HFFc6 (cell line): ENCODE results near the gene PDZD2. TPM values are rescaled to one million over a fixed set of nuclear protein-coding genes. Genes with fewer than 3 reads are reported as not detected.

Experiments used
- DNase-seq: peaks from one replicate; pipeline ENCODE4 v3.0.0-alpha.2; 2018
- H3K27ac Mint-ChIP-seq: 2 replicates; pipeline ENCODE4 v1.8.0; 2020; ENCODE audit warnings: mild to moderate bottlenecking, mixed read lengths
- H3K27me3 Mint-ChIP-seq: 2 replicates; pipeline ENCODE4 v1.8.0; 2021; ENCODE audit warnings: mild to moderate bottlenecking, moderate library complexity, mixed read lengths; ENCODE audit not compliant: insufficient read depth
- H3K36me3 Mint-ChIP-seq: 2 replicates; pipeline ENCODE4 v1.8.0; 2021; ENCODE audit warnings: low read depth, mixed read lengths
- H3K4me1 Mint-ChIP-seq: 2 replicates; pipeline ENCODE4 v1.8.0; 2020; ENCODE audit warnings: low read depth, mixed read lengths
- H3K4me3 Mint-ChIP-seq: 2 replicates; pipeline ENCODE4 v1.8.0; 2020; ENCODE audit warnings: mild to moderate bottlenecking, moderate library complexity, mixed read lengths
- H3K9me3 Mint-ChIP-seq: 2 replicates; pipeline ENCODE4 v1.8.0; 2020; ENCODE audit warnings: mild to moderate bottlenecking, mixed read lengths
- total RNA-seq, 6 experiments: library from RNA; stranded (reverse); fragmentation: NEBNext Ultra II Directional; extraction: Animal tissue kit (Norgen Biotek cat#: 25700); gene quantifications; 2 replicates in 1 of 6; 3 replicates in 5 of 6; pipeline ENCODE4 v1.2.3, GENCODE V29; 2021
- TF ChIP-seq, protein P1 (sequence below): fragments of 200-600 bp; sonication (generic); IDR thresholded peaks from 2 replicates; pipeline ENCODE4 v1.5.0; 2021; ENCODE audit warnings: antibody characterized with exemption, mild to moderate bottlenecking

Gene PDZD2
- total RNA-seq, 6 experiments from 2014 or later, result 0.02 to 0.12 (median 0.09) TPM

DNA sequence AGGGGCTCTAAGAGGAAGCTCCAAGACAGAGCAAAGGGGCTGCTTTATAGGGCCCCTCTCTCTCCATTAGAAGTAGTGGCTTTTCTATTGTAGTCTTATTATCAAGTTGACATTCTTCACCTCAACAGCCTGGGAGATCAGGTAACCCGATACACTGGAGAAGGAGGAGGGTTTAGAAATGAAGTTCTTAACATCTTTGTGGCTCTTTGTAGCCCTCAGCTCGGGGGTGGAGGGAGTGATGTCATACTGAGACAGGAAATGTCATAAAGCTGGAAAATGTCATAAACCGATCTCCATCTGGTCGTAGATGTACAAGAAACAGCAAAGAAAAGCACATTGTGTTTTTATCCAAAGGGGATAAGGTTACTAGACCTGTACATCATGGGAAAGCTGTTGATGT lies 17.9 kb downstream of the PDZD2 start:
- Mint-ChIP-seq H3K27me3 (peaks cover 33% of the 10 kb centered on the region), H3K4me1 (no peaks in the 10 kb centered on the region), H3K36me3 (no peaks in the 10 kb centered on the region), H3K27ac (no peak overlapping the region), H3K9me3 (no peaks in the 10 kb centered on the region), H3K4me3 (no peak overlapping the region)
- TF ChIP-seq, protein P1, sequence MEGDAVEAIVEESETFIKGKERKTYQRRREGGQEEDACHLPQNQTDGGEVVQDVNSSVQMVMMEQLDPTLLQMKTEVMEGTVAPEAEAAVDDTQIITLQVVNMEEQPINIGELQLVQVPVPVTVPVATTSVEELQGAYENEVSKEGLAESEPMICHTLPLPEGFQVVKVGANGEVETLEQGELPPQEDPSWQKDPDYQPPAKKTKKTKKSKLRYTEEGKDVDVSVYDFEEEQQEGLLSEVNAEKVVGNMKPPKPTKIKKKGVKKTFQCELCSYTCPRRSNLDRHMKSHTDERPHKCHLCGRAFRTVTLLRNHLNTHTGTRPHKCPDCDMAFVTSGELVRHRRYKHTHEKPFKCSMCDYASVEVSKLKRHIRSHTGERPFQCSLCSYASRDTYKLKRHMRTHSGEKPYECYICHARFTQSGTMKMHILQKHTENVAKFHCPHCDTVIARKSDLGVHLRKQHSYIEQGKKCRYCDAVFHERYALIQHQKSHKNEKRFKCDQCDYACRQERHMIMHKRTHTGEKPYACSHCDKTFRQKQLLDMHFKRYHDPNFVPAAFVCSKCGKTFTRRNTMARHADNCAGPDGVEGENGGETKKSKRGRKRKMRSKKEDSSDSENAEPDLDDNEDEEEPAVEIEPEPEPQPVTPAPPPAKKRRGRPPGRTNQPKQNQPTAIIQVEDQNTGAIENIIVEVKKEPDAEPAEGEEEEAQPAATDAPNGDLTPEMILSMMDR, result no peak
- no peak for DNase-seq

DNA sequence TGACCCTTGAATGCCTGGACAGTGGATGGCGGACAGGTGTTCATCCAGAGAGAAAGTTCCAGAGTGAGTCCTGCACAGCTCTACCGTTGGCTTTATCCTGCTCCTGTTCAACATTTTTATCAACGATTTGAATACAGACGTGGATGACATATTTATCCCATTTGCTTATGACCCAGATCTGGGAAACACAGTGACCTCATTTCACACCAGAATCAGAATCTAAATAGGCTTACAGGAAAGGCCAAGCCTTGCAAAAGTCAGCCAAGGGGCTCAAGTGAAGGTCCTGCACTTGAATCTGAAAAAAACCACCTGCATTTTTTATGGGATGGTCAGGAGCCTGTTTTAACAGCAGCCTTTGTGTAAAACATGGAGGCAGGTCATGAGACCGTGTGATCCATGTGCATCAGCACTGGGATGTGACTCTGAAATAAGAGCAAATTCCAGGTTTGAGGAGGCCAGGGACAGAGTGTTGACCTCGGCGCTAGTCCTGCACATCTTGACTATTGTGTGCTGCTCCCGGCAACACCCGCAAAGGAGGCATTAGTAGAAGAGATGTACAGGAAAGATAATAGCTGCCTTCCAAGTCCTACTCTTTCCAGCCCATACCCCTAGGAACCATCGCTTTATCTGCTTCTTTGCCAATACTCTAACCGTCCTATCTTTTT lies 18.5 kb downstream of the PDZD2 start:
- H3K27ac Mint-ChIP-seq, result no peak overlapping the region
- no peaks in the 10 kb centered on the region for H3K4me1 Mint-ChIP-seq
- H3K36me3 Mint-ChIP-seq, result no peaks in the 10 kb centered on the region
- DNase-seq, result no peak
- no peak overlapping the region for H3K4me3 Mint-ChIP-seq
- peaks cover 33% of the 10 kb centered on the region for H3K27me3 Mint-ChIP-seq
- no peaks in the 10 kb centered on the region for H3K9me3 Mint-ChIP-seq
- TF ChIP-seq, protein P1, result no peak

DNA sequence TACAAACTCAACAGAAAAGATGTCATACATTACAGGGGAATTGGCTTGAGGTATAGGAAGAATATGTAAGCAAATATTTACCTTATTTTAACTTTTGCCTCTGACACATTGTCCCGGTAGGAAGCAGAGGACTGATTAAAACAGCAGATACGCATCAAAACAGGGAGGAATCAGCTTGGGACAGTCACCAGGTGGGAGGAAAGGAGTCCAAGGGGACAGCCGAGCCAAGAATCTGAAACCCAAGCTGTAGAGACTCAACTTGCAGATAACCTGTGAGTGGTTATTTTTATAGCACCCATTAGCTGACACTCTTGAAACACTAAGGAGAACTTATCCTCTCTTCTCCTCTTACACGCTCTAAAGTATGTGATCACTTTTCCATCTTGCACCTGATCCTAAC lies 22.3 kb downstream of the PDZD2 start:
- Mint-ChIP-seq H3K9me3 (no peaks in the 10 kb centered on the region), H3K27me3 (peaks cover 30% of the 10 kb centered on the region), H3K27ac (no peak overlapping the region), H3K4me1 (0 out of 2 replicates have a peak, but pooled peaks cover 5% of the 10 kb centered on the region), H3K4me3 (no peak overlapping the region), H3K36me3 (no peaks in the 10 kb centered on the region)
- TF ChIP-seq, protein P1, result no peak
- no peak for DNase-seq

DNA sequence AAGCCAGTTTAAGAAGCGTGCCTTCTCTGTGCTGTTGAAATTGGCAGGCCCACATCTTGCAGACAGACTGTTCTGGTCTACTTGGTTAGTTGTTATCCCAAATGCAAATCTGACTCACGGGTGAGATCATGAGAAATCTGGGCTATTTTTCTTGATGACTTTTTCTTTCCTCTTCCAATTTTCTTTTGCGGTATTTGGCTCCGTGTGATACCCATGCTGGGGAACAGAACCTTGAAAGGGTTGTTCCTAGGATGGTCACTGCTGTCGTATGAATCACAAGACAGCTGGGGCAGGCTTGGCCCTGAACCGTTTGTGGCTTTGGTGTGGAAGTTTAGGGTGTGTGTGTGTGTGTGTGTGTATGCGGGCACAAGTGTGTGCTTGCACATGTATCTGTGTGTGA lies 24.6 kb downstream of the PDZD2 start:
- no peak overlapping the region for H3K27ac Mint-ChIP-seq
- no peak overlapping the region for H3K4me3 Mint-ChIP-seq
- TF ChIP-seq, protein P1, result no peak
- no peaks in the 10 kb centered on the region for H3K36me3 Mint-ChIP-seq
- peaks cover 14% of the 10 kb centered on the region for H3K27me3 Mint-ChIP-seq
- H3K4me1 Mint-ChIP-seq, result 0 out of 2 replicates have a peak, but pooled peaks cover 5% of the 10 kb centered on the region
- H3K9me3 Mint-ChIP-seq, result no peaks in the 10 kb centered on the region
- DNase-seq, result peak; percentile 0

DNA sequence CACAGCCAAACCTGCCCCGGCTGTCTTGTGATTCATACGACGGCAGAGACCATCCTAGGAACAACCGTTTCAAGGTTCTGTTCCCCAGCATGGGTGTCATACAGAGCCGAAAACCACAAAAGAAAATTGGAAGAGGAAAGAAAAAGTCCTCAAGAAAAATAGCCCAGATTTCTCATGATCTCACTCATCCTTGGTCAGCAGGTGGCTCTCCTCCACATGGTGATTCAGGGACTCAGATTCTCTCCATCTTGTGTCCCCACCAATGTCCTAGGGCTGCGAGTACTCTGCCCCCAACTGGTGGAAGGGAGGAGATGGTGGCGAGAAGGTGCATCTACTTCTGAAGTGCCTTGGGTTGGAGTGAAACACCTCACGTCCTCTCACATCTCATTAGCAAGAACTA lies 25.6 kb downstream of the PDZD2 start:
- DNase-seq, result peak; percentile 17
- TF ChIP-seq, protein P1, result peak; percentile 59
- H3K4me3 Mint-ChIP-seq, result no peak overlapping the region
- 0 out of 2 replicates have a peak, but pooled peaks cover 5% of the 10 kb centered on the region for H3K4me1 Mint-ChIP-seq
- H3K36me3 Mint-ChIP-seq, result no peaks in the 10 kb centered on the region
- H3K27ac Mint-ChIP-seq, result no peak overlapping the region
- H3K27me3 Mint-ChIP-seq, result peaks cover 10% of the 10 kb centered on the region
- H3K9me3 Mint-ChIP-seq, result no peaks in the 10 kb centered on the region
